Measurements from ENCODE around the gene RAB40C.

Gene RAB40C

DNA sequence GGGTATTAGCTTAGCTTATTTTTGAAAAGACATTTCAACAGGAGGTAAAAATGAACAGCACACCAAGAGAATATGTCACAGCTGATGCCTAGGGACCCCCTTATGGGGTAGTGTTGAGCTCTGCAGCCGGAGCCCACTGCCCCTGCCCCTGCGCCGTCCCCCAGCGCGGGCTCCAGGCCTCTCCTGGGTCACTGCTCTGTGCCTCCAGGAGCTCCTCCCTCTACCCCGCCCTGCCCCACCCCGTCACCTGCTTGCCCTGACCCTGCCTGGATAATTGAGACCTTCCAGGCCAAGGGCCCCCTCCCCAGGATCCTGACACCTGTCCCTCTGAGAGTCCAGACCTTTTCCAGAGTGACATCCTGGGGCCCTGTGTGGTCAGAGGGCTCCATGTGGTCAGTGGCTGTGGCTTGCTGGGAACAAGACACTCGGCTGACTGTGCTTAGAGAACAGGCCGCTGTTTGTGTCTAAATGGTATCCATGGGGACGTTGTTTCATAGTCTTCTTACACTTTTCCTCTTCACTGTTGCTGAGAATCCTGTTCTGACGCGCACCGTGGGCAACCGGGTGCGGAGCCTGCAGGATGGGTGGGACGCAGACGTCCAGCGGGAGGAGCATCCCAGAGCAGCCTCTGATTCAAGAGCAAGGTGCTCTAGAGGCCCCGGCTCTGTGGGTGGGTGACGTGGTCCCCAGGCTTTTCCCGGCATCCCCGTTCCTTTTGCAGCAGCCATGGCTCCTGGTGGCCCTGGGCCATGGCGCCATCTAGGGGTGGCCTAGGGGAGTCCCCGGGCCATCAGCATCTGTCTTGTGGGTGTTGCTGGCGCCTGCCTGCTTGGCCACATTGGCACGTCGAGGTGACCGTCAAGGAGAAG is 20.9 kb downstream of the RAB40C start:
- DNase-seq (ENCODE audit: low read depth, low spot score) = no peak

DNA sequence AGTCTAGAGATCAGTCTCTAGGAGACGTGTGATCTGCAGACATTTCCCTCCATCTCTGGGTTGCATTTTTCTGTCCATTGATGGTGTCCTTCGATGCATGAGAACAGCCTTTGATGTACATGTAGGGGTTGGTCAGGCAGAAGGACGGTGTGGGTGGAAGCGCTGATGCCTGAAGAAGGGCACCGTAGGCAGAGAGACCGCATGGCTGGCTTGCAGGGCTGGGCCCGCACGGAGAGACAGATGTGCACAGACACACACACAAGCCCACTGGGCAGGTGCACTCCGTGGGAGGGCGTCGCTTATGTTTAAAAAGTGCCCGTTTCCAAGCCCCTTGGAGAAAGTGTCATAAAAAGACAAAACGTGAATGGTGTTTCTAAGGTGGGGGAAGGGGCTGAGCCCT is 25.3 kb downstream of the RAB40C start:
- no peak for DNase-seq (ENCODE audit: low read depth, low spot score)

DNA sequence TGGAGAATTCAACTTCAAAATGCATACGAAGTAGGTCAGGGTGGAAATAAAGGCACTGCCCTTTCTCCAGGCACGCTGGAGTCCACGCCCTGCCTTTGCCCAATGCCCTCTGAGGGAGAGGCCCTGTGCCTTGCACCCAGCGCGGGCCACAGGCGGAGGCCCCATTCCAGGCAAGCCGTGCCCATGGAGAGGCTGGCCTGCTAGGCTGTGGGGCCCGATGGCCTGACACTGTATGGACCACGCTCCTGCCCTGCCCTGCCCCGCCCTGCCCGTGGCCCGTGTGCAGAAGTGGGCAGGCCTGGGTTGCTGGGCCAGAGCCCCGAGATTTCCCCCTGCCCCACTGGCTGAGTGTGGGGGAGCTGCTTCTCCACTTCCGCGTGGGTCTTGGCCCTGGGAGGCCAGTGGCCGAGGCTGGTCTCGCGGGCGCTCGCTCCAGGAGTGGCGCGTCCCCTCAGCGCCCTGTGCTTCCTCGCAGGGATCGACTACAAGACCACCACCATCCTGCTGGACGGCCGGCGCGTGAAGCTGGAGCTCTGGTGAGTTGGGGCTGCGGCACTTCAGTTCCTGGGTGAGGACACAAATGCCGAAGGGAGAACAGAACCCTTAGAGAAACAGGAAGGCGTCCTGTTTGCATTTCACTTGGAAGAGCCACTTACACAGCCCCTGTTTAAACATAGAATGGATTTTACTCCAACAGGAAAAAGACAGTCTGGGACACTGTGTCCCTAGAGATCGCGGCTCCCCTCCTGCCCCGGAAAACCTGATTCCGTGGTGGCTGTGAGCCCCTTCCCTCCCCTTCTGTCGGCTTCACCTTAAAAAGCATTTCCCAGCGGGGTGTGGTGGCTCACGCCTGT is 27.1 kb downstream of the RAB40C start:
- DNase-seq (ENCODE audit: low read depth, low spot score) = no peak

DNA sequence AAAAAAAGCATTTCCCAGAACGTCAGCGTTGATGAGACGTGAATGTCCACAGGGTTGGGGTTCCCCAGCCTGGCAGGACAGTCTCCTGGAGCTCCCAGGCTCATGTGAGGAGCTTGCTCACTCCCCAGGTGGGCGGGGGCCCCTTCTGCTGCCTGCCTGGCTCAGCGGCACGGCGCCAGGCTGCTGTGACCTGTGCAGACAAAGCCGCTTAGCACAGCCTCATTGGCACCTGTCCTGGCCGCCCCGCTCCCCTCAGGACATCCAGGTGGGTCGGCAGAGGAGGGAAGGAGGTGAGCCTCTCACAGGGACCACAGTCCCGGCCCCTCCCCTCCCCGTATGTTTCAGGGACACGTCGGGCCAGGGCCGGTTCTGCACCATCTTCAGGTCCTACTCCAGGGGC is 28.0 kb downstream of the RAB40C start:
- no peak for DNase-seq (ENCODE audit: low read depth, low spot score)

DNA sequence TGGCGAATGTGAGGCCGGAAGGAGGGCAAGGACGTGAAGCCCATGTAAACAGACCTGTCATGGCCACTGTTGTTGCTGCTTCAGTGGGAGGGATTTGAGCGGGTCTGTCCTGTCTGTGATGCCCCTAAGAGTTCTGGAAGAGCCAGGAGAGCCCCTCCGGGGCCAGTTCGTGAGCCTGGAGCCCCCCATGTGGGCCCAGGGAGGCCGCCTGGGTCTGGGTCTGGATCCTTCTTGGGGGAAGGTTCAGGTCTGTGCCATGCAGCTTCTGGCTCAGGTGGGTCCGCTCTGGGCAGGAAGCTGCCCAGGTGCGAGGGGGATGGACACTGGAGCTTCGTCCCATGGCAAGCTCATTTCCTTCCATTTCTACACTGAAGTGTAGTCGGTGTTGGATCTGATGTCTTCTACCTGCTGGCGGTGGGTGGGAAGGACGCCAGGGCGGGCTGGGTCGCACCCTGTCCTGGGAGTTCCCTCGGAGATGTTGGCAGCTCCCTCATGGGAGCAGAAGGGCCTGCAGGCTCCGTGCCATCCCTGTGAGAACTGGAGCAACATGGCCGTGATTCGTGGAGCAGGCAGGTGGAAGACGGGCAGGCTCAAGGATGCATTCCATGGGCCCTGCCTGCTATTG is 29.7 kb downstream of the RAB40C start:
- DNase-seq (ENCODE audit: low read depth, low spot score) = no peak

DNA sequence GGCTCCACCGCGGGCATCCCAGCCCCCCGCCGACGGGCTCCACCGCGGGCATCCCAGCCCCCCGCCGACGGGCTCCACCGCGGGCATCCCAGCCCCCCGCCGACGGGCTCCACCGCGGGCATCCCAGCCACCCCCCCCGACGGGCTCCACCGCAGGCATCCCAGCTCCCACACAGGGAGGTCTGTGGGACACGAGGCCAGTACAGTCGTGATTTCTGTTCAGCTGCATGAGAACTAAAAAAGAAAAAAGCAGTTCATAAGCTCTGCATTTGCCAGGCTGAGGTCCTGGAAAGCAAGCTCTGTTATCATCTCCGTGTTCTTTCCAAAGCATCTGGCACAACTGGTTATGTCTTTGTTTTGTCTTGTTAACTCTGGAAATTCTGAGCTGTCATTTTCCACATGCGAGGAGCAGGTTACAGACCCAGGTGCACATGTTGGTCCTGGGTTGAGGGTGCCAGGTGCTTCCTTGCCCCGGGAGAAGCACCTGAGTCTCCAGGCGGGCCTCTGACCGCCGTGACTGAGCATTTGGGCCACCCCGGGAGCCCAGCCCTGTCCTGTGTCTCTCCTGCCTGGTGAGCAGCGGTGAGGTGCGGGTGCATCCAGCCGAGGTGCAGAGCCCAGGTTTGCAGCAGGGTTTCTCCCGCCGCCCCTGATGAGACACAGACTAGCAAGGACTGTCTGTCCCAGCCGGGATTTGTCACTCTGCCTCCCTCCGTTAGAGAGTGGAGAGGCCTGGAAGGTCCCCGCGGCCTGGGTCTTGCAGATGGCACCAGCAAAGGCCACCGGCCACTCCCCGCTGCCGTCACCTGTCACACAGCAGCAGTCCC is 31.0 kb downstream of the RAB40C start:
- no peak for DNase-seq (ENCODE audit: low read depth, low spot score)

DNA sequence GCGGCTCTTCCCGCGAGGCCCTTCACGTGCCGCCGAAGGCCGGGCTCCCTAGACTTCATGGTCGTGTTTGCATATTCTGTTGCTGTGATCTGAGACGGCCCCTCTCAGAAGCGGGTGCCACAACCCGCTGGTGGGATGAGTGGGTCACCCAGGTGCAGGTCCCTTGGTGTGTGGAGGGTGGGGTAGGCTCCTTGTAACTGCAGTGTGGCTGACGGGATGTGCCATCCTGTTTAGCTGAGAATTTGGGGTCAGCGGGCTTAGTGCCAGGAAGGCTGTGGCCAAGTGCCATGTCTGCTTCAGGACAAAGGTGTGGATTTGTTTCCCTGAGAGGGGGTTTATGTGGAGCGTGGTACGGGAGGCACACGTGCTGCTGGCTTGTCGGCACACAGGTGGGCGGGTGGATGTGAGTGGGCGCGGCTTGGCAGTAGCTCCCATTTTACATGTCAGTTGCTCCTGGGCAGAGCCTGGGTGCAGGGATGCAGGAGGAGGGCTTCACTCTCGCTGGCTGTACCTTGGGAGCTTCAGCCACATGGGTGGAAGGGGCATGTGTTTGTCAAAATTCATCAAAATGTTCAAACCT is 31.8 kb downstream of the RAB40C start:
- DNase-seq (ENCODE audit: low read depth, low spot score) = no peak

DNA sequence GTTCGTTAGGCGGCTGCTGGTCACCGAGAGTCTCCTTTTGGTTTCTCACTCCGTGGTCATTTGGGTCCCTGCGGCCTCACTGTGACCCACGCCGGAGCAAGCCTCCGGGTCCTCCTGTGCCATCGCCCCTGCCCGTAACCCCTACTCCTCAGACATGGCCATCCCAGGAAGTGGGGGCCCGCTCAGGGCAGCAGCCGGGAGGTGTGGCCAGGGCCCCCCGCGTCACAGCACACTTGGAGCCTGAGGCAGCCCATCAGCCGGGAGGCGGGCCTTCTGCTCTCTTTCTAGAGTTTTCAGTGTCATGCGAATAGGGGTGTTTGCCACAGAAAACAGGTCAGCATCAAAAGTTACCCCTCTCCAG is 33.0 kb downstream of the RAB40C start:
- no peak for DNase-seq (ENCODE audit: low read depth, low spot score)

DNA sequence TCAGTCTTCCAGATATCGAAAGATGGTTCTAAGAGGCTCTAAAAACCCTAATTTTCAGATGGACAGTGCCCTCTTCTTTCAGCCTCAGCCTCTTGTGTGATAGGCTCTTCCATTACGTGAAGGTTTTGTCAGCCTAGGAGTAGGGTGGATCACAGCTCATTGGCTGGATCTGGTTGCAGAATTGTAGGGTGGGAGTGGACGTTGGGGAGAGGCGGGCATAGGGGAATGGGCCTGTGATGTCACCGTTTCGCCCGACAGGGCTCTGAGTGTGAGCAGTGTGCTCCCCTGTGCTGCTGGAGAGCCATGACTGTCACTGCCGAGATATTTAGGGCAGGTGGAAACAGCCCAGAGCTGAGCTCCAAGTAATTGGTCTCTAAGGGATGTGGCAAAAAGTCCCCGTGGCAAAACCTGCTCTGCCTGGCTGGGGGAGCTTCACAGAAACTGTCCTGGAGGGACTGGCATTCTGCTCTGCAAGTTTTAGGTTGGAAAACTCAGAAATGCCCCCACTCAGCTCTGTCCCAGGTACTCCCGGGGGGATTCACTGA is 34.7 kb downstream of the RAB40C start:
- no peak for DNase-seq (ENCODE audit: low read depth, low spot score)

DNA sequence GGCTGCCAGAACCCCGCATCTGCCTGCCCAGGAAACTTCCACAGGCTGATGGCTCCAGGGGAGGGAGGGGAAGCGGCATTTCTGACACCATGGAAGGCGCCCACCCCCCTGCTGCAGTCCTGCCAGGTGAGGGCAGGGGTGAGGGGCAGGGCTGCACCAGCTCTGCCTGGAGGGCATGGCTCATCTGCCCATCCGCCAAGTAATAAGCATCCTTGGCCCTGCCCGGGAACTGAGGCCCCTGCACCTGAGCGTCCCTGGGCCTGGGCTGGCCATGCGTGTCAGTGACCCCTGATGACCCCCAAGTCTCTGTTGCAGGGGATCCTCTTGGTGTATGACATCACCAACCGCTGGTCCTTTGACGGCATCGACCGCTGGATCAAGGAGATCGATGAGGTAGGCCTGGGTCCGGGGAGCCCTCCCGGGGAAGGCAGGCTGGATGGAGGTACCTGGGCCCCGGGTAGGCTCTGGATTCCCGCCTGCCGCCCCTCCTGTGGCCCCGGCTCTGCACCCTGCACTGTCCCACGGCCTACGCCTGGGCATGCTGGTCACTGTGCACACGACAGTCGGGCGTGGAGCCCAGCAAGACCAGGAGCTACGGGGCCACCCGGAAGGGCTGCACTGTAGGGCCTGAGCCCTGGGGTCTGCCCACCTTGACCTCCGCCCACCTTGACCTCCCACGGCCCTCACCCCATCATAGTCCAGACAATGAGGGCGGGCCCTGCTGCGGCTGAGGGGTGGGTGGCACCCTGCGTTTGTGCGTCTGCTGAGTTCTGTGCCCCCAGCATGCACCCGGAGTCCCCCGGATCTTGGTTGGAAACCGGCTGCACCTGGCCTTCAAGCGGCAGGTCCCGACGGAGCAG is 35.5 kb downstream of the RAB40C start:
- DNase-seq (ENCODE audit: low read depth, low spot score) = no peak

DNA sequence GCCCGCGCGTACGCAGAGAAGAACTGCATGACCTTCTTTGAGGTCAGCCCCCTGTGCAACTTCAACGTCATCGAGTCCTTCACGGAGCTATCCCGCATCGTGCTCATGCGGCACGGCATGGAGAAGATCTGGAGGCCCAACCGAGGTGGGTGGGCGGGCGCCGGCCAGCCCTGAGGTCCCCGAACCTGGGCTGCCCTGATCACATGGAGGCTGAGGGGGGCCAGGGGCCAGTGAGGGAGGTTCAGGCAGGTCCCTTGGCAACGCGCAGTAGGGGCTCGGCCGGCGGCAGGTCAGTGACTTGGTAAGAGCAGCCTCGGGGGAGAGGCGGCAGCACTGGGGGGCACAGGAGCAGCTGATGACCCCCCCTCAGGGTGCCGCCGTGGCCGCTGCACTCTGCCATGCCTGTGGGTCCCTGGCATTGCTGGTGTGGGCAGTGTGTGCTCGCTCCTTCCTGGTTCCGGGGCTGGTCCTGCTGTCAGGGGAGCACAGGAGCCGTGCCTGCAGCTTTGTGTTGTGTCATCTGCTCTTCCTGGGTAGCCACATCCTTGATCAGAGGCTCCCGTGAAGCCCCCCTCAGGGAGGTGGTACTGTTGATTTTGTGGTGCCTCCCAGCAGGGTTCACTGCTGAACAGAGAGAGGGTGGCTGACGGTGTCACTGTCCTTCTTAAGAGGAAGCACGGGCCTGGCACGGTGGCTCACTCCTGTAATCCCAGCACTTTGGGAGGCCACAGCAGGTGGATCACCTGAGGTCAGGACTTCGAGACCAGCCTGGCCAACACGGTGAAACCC is 36.3 kb downstream of the RAB40C start:
- no peak for DNase-seq (ENCODE audit: low read depth, low spot score)

DNA sequence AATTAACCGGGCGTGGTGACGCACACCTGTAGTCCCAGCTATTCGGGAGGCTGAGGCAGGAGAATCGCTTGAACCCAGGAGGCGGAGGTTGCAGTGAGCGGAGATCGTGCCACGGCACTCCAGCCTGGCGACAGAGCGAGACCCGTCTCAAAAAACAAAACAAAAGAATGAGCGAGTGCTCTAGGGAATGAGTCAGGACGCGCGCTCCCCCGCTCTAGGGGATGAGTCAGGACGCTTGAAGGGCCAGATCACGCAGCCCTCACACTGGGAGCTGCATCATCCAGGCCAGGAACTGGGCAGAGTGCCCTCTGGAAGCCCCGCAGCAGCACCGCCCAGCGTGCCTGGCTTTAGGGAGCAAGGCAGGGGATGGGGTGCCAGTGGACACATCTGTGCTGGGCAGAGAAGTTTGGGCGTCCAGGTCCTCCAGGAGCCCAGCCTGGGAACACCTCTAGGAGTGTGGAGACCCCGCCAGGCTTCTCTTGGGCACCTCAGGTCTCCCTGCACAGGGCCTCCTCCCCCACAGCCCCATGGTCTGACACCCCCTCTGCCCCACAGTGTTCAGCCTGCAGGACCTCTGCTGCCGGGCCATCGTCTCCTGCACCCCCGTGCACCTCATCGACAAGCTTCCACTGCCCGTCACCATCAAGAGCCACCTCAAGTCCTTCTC is 37.1 kb downstream of the RAB40C start:
- DNase-seq (ENCODE audit: low read depth, low spot score) = no peak

DNA sequence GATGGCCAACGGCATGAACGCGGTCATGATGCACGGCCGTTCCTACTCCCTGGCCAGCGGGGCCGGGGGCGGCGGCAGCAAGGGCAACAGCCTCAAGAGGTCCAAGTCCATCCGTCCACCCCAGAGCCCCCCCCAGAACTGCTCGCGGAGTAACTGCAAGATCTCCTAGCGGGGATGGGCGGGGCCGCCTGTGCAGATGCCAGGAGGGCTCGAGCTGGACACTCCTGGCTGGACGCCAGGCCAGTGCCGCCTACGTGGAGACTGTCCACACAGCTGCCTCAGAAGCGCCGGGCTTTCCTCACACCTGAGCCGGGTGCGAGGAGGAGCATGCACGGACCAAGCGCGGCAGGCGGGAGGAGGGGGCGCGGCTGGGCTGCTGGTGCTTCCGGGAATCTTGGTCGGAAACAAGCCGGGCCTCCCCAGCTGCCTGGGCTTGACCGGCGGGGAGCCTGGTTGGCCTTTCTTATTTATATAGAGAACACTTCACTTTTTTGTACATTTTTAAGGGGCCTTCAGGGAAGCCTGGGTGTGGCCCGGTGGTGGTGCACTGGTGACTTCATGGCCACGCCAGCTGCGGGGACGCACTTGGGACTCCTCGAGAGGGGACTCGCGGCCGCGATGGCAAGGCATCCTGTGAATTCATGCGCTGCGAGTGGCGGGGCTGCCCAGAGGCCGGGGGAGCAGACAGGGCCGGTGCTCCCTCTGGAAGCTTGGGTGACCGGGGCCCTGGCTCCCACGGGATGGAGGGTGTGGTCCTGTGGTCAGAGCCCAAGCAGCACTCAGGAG is 37.8 kb downstream of the RAB40C start:
- DNase-seq (ENCODE audit: low read depth, low spot score) = no peak

DNA sequence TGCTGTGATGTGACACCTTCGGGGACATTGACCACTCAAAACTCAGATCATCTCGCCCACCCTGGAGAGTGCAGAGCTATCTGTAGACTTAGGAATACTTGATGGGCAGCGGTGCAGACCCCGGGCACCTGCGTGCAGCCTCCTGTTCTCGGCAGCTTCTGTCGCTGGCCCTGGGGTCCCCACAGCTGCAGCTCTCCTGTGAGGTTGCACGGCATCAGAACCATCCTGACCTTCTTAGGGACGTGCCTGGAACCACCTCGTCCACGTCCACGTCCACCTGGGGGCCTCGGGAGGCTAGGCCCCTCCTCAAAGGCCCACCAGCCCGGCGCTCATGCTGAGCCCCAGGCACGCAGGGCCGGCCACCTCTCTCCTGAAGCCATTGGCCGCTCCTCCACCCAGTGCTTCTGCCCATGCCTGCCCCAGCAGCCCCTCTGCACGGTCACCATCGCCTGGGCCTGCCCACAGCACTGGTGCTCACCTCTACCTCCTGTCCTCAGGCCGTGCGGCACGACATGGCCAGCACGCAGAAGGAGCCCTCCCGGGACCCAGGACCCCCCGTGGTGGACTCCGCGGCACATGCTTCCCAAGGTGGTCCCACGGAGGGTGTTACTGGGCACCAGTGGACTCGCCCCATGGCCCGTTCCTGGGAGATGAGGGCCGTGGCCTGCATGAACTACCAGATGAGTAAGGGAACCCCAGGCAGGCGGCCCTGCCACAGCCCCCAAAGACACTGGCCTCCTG is 38.6 kb downstream of the RAB40C start:
- no peak for DNase-seq (ENCODE audit: low read depth, low spot score)

DNA sequence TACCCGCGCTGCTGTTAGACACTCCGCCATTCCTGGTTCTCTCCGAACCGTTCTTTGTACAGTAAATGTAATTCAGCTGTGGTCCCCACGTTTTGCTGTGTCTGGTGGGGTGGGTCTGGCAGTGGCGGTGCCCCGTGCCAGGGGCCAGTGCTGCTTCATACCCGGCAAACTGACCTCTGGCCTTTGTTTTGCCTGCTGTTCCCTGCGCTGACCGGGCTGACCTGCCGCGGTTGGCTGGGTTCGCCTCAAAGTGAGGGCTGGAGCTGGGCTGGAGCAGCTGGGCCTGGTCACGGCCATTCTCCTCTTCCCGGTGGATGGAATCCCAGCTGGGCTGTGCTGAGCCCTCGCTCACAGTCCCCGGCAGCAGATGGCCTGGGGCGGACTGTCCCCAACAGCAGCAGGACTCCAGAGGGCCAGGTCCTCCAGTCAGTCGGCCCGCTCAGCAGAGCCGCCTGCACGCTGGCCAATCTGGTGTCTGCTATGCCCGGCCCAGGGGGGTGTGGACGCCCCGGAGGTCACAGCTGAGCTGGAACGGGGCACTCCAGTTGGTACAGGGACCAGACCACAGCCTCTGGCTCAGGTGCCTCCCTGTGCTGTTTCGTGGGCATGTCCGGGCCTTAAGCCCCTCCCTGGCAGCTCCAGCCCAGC is 39.4 kb downstream of the RAB40C start:
- DNase-seq (ENCODE audit: low read depth, low spot score) = no peak

DNA sequence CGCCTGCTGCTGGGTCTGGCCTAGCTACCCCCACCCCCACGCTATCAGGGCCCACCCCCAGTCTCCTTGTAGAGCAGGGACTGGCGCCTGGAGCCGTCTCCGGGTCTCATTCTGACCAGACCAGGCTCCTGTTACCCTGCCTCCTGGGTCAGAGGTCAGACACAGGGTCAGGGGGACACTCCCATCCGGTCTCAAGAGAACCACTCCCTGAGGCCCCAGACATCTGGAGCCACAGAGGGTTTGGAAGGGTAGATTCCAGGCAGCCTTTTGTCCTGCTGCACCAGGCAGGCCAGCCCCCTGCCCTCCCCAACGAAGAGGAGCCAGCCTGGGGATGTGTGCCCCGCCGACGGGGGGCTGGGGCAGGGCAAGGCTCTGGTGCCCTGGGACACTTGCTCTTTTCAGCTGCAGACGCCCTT is 40.0 kb downstream of the RAB40C start:
- DNase-seq (ENCODE audit: low read depth, low spot score) = no peak

All from activated CD4-positive, CD25-positive, alpha-beta regulatory T cell treated with anti-CD3 and anti-CD28 coated beads, Interleukin-2, amount 50 U/mL, for 16 hours (primary cell).